HG03066 (cell line): ENCODE measurements around the gene OR52N5.

Experiments
- ATAC-seq: cut with Tn5 transposase; IDR thresholded peaks from one replicate; pipeline ENCODE4 v1.9.1; 2021; ENCODE audit warnings: low read depth; ENCODE audit not compliant: unreplicated experiment

The OR52N5 gene

DNA sequence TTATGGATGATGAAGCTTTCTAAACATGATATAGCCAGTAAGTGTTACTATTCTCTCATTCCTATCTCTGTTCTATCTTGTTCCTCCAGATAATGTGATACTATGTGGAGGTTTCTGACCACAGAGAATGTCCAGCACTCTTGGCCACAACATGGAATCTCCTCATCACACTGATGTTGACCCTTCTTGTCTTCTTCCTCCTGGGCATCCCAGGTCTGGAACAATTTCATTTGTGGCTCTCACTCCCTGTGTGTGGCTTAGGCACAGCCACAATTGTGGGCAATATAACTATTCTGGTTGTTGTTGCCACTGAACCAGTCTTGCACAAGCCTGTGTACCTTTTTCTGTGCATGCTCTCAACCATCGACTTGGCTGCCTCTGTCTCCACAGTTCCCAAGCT lies 56.8 kb downstream of the OR52N5 start:
- no peak for ATAC-seq
